Large intestine (tissue), 3 donors: ENCODE results near the gene RPS5. TPM values are rescaled to one million over a fixed set of nuclear protein-coding genes. Genes with fewer than 3 reads are reported as not detected.
"Not testable (repeated sequence)": the region's sequence is repeated elsewhere in the genome, so short reads cannot be mapped to it uniquely, and the experiment has no call there.

Experiments
- DNase-seq, 2 donors: peaks; one replicate each; pipeline versions ENCODE4 v3.0.0 to v3.0.0-alpha.2; 2013
- H3K27ac ChIP-seq: one replicate; pipeline ENCODE4 v1.5.1; 2013; ENCODE audit warnings: low read length
- H3K27me3 ChIP-seq: 2 replicates; pipeline ENCODE4 v1.6.1; 2013; ENCODE audit warnings: low read length; ENCODE audit not compliant: control insufficient read depth, insufficient read depth
- H3K36me3 ChIP-seq: 2 replicates; pipeline ENCODE4 v1.6.1; 2013; ENCODE audit warnings: low read length; ENCODE audit not compliant: control insufficient read depth, insufficient read depth
- H3K4me1 ChIP-seq: one replicate; pipeline ENCODE4 v1.6.1; 2013; ENCODE audit warnings: low read length; ENCODE audit not compliant: control insufficient read depth, insufficient read depth
- H3K4me3 ChIP-seq: one replicate; pipeline ENCODE4 v1.5.1; 2013; ENCODE audit warnings: low read length
- H3K9me3 ChIP-seq: one replicate; pipeline ENCODE4 v1.6.1; 2013; ENCODE audit warnings: mild to moderate bottlenecking, low read depth, low read length, moderate library complexity; ENCODE audit not compliant: control insufficient read depth
- WGBS: methylation state at CpG from one replicate; pipeline ENCODE4 v1.1.5; 2013; ENCODE audit warnings: low lambda C conversion rate; ENCODE audit not compliant: insufficient coverage; 5-methylcytosine and 5-hydroxymethylcytosine counted together
- polyA plus RNA-seq: library from polyadenylated mRNA; unstranded; fragments of 120-200 nt; gene quantifications from one replicate; pipeline ENCODE4 v1.2.1, GENCODE V29; 2013

The RPS5 gene
- polyA plus RNA-seq, 1 donor, result 1,486 TPM

- peaks cover 46% of the 10 kb centered on the region for H3K9me3 ChIP-seq
- H3K27me3 ChIP-seq, result peaks cover 5% of the 10 kb centered on the region
These were observed 52.8 kb downstream of the RPS5 start, which contains the start of gene ZNF132 for GRCh38 chr19:58439576-58440554. ZNF132 (minus strand) TSS chr19:58440153; CDS start chr19:58439821, 332 bp downstream.

GRCh38 chr19:58440556-58440955 lies 53.5 kb downstream of the RPS5 start:
- H3K4me1 ChIP-seq, result peaks cover 9% of the 10 kb centered on the region
- H3K27ac ChIP-seq, result peak overlapping the region; percentile 43
- WGBS, result no CpG with 5 or more reads among the region's 31 CpGs
- H3K36me3 ChIP-seq, result peaks cover 18% of the 10 kb centered on the region
- H3K27me3 ChIP-seq, result peaks cover 7% of the 10 kb centered on the region
- peak overlapping the region; percentile 57 for H3K4me3 ChIP-seq
- DNase-seq, result no peak
- H3K9me3 ChIP-seq, result peaks cover 39% of the 10 kb centered on the region

More at GRCh38 chr19:58439576-58440554, 52.8 kb downstream of the RPS5 start, which contains the start of gene ZNF132:
- Histone ChIP-seq H3K27ac (peak within 1 kb of the TSS; percentile 43), H3K36me3 (peaks cover 24% of the 10 kb centered on the region), H3K4me1 (peaks cover 9% of the 10 kb centered on the region), H3K4me3 (peak within 1 kb of the TSS; percentile 57)
- WGBS, result no CpG with 5 or more reads among the region's 59 CpGs
- peak; percentile 100 for DNase-seq

- no CpG with 5 or more reads among the region's 7 CpGs for WGBS
- Histone ChIP-seq H3K27me3 (peaks cover 11% of the 10 kb centered on the region), H3K9me3 (peaks cover 24% of the 10 kb centered on the region)
- DNase-seq, H3K36me3 ChIP-seq, H3K27ac ChIP-seq, H3K4me3 ChIP-seq, H3K4me1 ChIP-seq: not testable (repeated sequence)
These were observed 55.9 kb downstream of the RPS5 start for GRCh38 chr19:58442986-58443385.

Other genes starting within 250 kb of the RPS5 start
- gene ZNF329, start 236.5 kb upstream of the RPS5 start, polyA plus RNA-seq, result 12.2 TPM
- gene ZNF274, start 204.2 kb upstream of the RPS5 start, polyA plus RNA-seq, result 36.5 TPM
- gene ZNF544, start 158.4 kb upstream of the RPS5 start, polyA plus RNA-seq, result 33.8 TPM
- gene ZNF8, start 108.3 kb upstream of the RPS5 start, polyA plus RNA-seq, result 5.1 TPM
- gene ERVK3-1, start 81.9 kb upstream of the RPS5 start, polyA plus RNA-seq, result 59.3 TPM
- 3.2 TPM for gene ZSCAN22, start 60.3 kb upstream of the RPS5 start, polyA plus RNA-seq
- 1.8 TPM for gene A1BG, start 33.8 kb upstream of the RPS5 start, polyA plus RNA-seq
- 2.1 TPM for gene ZNF497, start 24.5 kb upstream of the RPS5 start, polyA plus RNA-seq
- gene ZNF837, start 6.2 kb upstream of the RPS5 start, polyA plus RNA-seq, result 4.3 TPM
- gene RNF225, start 8.4 kb downstream of the RPS5 start, polyA plus RNA-seq, result not detected
- gene ZNF584, start 21.4 kb downstream of the RPS5 start, polyA plus RNA-seq, result 7.1 TPM
- gene ZNF132, start 52.9 kb downstream of the RPS5 start, polyA plus RNA-seq, result 8.0 TPM
- 5.2 TPM for gene ZNF324B, start 64.4 kb downstream of the RPS5 start, polyA plus RNA-seq
- 6.0 TPM for gene ZNF324, start 79.8 kb downstream of the RPS5 start, polyA plus RNA-seq
- gene ZNF446, start 89.1 kb downstream of the RPS5 start, polyA plus RNA-seq, result 10.3 TPM
- 8.5 TPM for gene SLC27A5, start 124.7 kb downstream of the RPS5 start, polyA plus RNA-seq
- 11.1 TPM for gene ZBTB45, start 132.5 kb downstream of the RPS5 start, polyA plus RNA-seq
- 345 TPM for gene TRIM28, start 156.8 kb downstream of the RPS5 start, polyA plus RNA-seq
- 120 TPM for gene CHMP2A, start 167.8 kb downstream of the RPS5 start, polyA plus RNA-seq
- 56.0 TPM for gene UBE2M, start 171.3 kb downstream of the RPS5 start, polyA plus RNA-seq
- gene MZF1, start 186.1 kb downstream of the RPS5 start, polyA plus RNA-seq, result 39.0 TPM